HepG2 (cell line): ENCODE data around the gene TNFRSF6B. TPM values are rescaled to one million over a fixed set of nuclear protein-coding genes. Genes with fewer than 3 reads are reported as not detected.

Experiments
- MAF1 ChIP-seq: sonication (generic); formaldehyde crosslinking; IDR thresholded peaks from 2 replicates; pipeline ENCODE4 v1.5.0; 2020; ENCODE audit warnings: missing genetic modification reagents, borderline replicate concordance
- NCOA5 ChIP-seq: sonication (generic); formaldehyde crosslinking; IDR thresholded peaks from 2 replicates; pipeline ENCODE4 v1.4.0; 2020; ENCODE audit warnings: missing genetic modification reagents
- NPAS2 ChIP-seq: sonication (generic); formaldehyde crosslinking; IDR thresholded peaks from 2 replicates; pipeline ENCODE4 v1.8.0; 2022; ENCODE audit warnings: mild to moderate bottlenecking, missing genetic modification reagents, borderline replicate concordance
- NR2F1 ChIP-seq, 2 experiments: fragments of 450-650 bp in 1 of 2; formaldehyde crosslinking in 1 of 2; IDR thresholded peaks; 2 replicates each; pipeline versions ENCODE4 v1.5.0 to v1.6.1; 2016 to 2020; ENCODE audit warnings: mild to moderate bottlenecking in 1 of 2, missing compliant biosample characterization in 1 of 2, missing genetic modification reagents in 1 of 2, moderate library complexity in 1 of 2
- PTBP1 ChIP-seq: fragments of 200-400 bp; formaldehyde crosslinking; IDR thresholded peaks from 2 replicates; pipeline ENCODE4 v1.6.1; 2018; ENCODE audit warnings: low read length, low read depth; ENCODE audit not compliant: poor library complexity, severe bottlenecking
- ZFX ChIP-seq: sonication (generic); formaldehyde crosslinking; IDR thresholded peaks from 2 replicates; pipeline ENCODE4 v1.4.0; 2020; ENCODE audit warnings: mild to moderate bottlenecking, low read depth, missing genetic modification reagents, moderate library complexity
- ZMYM3 ChIP-seq: sonication (generic); formaldehyde crosslinking; IDR thresholded peaks from 2 replicates; pipeline ENCODE4 v1.5.1; 2020; ENCODE audit warnings: mild to moderate bottlenecking, missing genetic modification reagents
- ZMYM4 ChIP-seq: sonication (generic); formaldehyde crosslinking; IDR thresholded peaks from 2 replicates; pipeline ENCODE4 v1.8.1; 2023; ENCODE audit warnings: mild to moderate bottlenecking, missing genetic modification reagents
- ZNF230 ChIP-seq: sonication (generic); formaldehyde crosslinking; IDR thresholded peaks from 2 replicates; pipeline ENCODE4 v1.4.0; 2020; ENCODE audit warnings: mild to moderate bottlenecking, missing genetic modification reagents
- ZNF235 ChIP-seq: sonication (generic); formaldehyde crosslinking; IDR thresholded peaks from 2 replicates; pipeline ENCODE4 v1.8.1; 2023; ENCODE audit warnings: mild to moderate bottlenecking, missing genetic modification reagents, borderline replicate concordance
- ZNF567 ChIP-seq: sonication (generic); formaldehyde crosslinking; IDR thresholded peaks from 2 replicates; pipeline ENCODE4 v1.8.1; 2023; ENCODE audit warnings: mild to moderate bottlenecking, missing genetic modification reagents, borderline replicate concordance
- ZNF878 ChIP-seq: sonication (generic); formaldehyde crosslinking; IDR thresholded peaks from 2 replicates; pipeline ENCODE4 v1.8.1; 2023; ENCODE audit warnings: mild to moderate bottlenecking, missing genetic modification reagents, moderate library complexity
- polyA plus RNA-seq, 8 experiments: library from polyadenylated mRNA; depleted of rRNA in 3 of 8; stranded (reverse) in 7 of 8; unstranded in 1 of 8; fragments of >200 nt; fragmentation: Illumina TruSeq in 4 of 8; extraction: Trizol in 4 of 8; gene quantifications; 2 replicates each; pipeline versions ENCODE4 v1.2.1 to v1.2.3, GENCODE V29; 2011 to 2016; ENCODE audit warnings: low read depth in 4 of 8, missing spikeins in 1 of 8, mixed read lengths in 1 of 8; ENCODE audit not compliant: insufficient read depth in 1 of 8
- total RNA-seq, 5 experiments: library from RNA; depleted of rRNA; stranded (reverse); fragments of >200 nt; fragmentation: Illumina TruSeq; extraction: Trizol; gene quantifications; 2 replicates each; pipeline ENCODE4 v1.2.3, GENCODE V29; 2016; ENCODE audit warnings: low read depth in 1 of 5
- TF ChIP-seq, protein P1 (sequence below): IDR thresholded peaks from 2 replicates; pipeline ENCODE4 v1.6.1; 2016; ENCODE audit warnings: low read depth, borderline replicate concordance
- TF ChIP-seq, protein P2 (sequence below): sonication (generic); formaldehyde crosslinking; IDR thresholded peaks from 2 replicates; pipeline ENCODE4 v1.8.0; 2022; ENCODE audit warnings: missing genetic modification reagents, mild to moderate bottlenecking, inconsistent platforms, borderline replicate concordance
- TF ChIP-seq, protein P3 (sequence below): sonication (generic); formaldehyde crosslinking; IDR thresholded peaks from 2 replicates; pipeline ENCODE4 v1.4.0; 2020; ENCODE audit warnings: missing genetic modification reagents, mild to moderate bottlenecking, borderline replicate concordance
- TF ChIP-seq, protein P4 (sequence below): IDR thresholded peaks from 2 replicates; pipeline ENCODE4 v1.6.1; 2016; ENCODE audit warnings: low read depth, missing genetic modification reagents, missing compliant biosample characterization

Gene TNFRSF6B
- total and polyA plus RNA-seq, 2 of the 13 experiments (the other 11 are each of a cell fraction or from before 2014, with no cell fraction given) = 0.24 TPM; not detected in 1

DNA sequence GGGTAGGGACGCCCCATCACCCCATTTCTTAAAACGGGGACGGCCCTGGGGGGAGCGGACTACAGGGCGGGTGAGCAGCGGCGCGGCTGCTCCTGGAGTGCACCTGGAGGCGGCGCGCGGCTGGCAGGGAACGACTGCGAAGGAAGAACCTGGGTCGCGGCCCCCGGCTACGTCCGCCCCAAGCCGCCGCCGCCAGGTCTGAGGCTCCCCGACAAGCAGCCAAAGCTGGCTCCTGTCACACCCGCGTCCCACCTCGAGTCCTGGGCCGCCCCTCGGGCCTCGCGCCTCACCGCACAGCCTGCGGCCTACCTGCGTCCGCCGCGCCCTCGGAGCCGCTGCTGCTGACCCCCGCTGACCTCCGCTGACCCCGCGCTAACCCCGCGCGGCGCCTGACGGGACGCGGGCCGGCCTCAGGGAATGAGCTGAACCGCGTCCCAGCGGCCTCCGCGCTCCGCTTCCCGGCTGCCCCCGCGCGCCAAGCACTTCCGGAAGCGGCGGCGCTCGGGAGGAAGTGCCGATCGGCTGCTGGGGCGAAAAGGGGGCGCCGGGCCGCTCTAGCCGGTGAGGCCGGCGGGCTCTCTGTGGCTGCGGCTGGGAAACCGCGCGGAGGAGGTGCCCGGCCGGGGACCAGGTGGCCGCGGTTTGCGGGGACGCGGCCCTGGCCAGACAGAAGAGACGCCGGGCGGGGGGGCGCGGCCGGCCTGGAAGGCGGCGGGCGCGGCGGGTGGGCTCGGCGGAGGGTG is 11.3 kb downstream of the TNFRSF6B start, which contains the start of the genes ARFRP1 and ZGPAT (continued):
- TF ChIP-seq MAF1 (CRISPR knock-in tag) (peak; percentile 84), ZNF235 (CRISPR knock-in tag) (peak; percentile 95; the same call in 1 of the 2 replicates), NPAS2 (CRISPR knock-in tag) (no peak), ZFX (CRISPR knock-in tag) (peak; percentile 100), ZNF230 (CRISPR knock-in tag) (peak; percentile 76; the same call in 1 of the 2 replicates), NR2F1 (CRISPR knock-in tag; IDR thresholded peaks at IDR 0.05) (peak; percentile 99 to 100), PTBP1 (no peak), ZMYM3 (CRISPR knock-in tag) (no peak), ZNF567 (CRISPR knock-in tag) (peak; percentile 93), NCOA5 (CRISPR knock-in tag) (no peak), ZMYM4 (peak; percentile 88), ZNF878 (CRISPR knock-in tag) (no peak)
- TF ChIP-seq, protein P1, sequence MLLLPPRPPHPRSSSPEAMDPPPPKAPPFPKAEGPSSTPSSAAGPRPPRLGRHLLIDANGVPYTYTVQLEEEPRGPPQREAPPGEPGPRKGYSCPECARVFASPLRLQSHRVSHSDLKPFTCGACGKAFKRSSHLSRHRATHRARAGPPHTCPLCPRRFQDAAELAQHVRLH (CRISPR knock-in tag) = peak; percentile 73; the same call in 1 of the 2 replicates
- TF ChIP-seq, protein P2, sequence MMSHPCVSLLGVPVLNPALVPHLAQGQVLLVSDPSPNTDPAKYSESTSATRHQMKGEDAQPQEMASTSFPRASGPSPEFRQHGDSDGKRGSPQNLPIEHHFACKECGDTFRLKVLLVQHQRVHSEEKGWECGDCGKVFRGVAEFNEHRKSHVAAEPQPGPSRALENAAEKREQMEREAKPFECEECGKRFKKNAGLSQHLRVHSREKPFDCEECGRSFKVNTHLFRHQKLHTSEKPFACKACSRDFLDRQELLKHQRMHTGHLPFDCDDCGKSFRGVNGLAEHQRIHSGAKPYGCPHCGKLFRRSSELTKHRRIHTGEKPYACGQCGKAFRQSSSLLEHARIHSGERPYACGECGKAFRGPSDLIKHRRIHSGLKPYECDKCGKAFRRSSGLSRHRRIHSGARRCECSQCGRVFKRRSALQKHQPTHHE (CRISPR knock-in tag) = peak; percentile 79
- TF ChIP-seq, protein P3, sequence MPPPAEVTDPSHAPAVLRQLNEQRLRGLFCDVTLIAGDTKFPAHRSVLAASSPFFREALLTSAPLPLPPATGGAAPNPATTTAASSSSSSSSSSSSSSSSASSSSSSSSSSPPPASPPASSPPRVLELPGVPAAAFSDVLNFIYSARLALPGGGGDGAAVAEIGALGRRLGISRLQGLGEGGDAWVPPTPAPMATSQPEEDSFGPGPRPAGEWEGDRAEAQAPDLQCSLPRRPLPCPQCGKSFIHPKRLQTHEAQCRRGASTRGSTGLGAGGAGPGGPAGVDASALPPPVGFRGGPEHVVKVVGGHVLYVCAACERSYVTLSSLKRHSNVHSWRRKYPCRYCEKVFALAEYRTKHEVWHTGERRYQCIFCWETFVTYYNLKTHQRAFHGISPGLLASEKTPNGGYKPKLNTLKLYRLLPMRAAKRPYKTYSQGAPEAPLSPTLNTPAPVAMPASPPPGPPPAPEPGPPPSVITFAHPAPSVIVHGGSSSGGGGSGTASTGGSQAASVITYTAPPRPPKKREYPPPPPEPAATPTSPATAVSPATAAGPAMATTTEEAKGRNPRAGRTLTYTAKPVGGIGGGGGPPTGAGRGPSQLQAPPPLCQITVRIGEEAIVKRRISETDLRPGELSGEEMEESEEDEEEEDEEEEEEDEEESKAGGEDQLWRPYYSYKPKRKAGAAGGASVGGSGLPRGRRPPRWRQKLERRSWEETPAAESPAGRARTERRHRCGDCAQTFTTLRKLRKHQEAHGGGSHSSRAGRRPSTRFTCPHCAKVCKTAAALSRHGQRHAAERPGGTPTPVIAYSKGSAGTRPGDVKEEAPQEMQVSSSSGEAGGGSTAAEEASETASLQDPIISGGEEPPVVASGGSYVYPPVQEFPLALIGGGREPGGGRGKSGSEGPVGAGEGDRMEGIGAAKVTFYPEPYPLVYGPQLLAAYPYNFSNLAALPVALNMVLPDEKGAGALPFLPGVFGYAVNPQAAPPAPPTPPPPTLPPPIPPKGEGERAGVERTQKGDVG = no peak
- TF ChIP-seq, protein P4, sequence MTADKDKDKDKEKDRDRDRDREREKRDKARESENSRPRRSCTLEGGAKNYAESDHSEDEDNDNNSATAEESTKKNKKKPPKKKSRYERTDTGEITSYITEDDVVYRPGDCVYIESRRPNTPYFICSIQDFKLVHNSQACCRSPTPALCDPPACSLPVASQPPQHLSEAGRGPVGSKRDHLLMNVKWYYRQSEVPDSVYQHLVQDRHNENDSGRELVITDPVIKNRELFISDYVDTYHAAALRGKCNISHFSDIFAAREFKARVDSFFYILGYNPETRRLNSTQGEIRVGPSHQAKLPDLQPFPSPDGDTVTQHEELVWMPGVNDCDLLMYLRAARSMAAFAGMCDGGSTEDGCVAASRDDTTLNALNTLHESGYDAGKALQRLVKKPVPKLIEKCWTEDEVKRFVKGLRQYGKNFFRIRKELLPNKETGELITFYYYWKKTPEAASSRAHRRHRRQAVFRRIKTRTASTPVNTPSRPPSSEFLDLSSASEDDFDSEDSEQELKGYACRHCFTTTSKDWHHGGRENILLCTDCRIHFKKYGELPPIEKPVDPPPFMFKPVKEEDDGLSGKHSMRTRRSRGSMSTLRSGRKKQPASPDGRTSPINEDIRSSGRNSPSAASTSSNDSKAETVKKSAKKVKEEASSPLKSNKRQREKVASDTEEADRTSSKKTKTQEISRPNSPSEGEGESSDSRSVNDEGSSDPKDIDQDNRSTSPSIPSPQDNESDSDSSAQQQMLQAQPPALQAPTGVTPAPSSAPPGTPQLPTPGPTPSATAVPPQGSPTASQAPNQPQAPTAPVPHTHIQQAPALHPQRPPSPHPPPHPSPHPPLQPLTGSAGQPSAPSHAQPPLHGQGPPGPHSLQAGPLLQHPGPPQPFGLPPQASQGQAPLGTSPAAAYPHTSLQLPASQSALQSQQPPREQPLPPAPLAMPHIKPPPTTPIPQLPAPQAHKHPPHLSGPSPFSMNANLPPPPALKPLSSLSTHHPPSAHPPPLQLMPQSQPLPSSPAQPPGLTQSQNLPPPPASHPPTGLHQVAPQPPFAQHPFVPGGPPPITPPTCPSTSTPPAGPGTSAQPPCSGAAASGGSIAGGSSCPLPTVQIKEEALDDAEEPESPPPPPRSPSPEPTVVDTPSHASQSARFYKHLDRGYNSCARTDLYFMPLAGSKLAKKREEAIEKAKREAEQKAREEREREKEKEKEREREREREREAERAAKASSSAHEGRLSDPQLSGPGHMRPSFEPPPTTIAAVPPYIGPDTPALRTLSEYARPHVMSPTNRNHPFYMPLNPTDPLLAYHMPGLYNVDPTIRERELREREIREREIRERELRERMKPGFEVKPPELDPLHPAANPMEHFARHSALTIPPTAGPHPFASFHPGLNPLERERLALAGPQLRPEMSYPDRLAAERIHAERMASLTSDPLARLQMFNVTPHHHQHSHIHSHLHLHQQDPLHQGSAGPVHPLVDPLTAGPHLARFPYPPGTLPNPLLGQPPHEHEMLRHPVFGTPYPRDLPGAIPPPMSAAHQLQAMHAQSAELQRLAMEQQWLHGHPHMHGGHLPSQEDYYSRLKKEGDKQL (CRISPR knock-in tag) = peak; percentile 84
